ENCODE data around the gene C5orf15. TPM values are rescaled to one million over a fixed set of nuclear protein-coding genes. Genes with fewer than 3 reads are reported as not detected.

Gene C5orf15
- 10 to 100 TPM; 30.0 to 30.6 (median 30.3) TPM for polyA plus RNA-seq

DNA sequence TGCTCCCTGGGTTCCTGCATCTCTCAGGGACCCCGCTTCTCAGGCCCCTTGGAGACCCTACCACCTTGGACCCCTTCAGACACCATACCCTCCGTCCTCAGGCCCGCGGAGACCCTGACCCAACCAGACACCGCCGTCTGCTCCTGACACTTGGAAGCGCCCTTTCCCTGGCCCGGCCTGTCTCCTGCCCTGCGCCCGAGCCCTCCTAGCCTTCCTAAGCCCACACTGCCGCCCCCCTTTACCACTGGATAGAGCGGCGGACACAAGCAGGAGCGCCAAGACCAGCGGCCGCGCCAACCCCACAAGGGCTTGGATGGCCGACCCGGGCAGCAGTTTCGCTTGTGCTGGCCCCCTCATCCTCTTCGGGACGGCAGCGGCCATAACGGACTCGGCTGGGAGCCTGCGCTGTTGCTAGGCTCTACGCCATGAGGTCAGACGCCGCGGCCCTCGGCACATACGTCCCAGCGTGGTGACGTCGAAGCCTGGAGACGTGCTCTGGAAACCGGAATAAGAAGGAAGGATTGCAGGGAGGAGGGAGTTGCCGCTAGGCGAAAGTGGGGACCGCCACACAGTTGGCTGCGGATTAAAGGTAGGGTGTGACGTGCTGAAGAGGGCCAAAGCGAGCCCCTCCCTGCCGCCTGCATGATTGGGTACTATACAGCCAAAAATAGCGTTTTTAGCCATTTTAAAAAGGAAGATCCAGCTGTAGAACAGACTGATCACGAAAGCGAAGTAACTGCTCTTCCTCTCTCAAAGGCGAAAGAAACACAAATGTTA is at the start of gene C5orf15:
C5orf15 (minus strand) TSS at position 422 of the 777 bp plus-strand sequence; CDS start at position 381, 41 bp downstream.
- H3K9me3 Mint-ChIP-seq: no peaks in the 10 kb centered on the region
- peaks cover 0 to 10% (median 8%) of the 10 kb centered on the region in 3 donors for H3K27me3 Mint-ChIP-seq (ENCODE audit: low read depth in 3 of 3)
- DNase-seq: peak; percentile 88 to 89 (median 89)
- peak within 1 kb of the TSS; percentile 96 to 99 (median 98) for H3K27ac Mint-ChIP-seq
- H3K36me3 Mint-ChIP-seq: peaks cover 0 to 3% (median 0%) of the 10 kb centered on the region in 3 donors
- H3K4me3 Mint-ChIP-seq: peak within 1 kb of the TSS; percentile 95 to 100 (median 98)
- peaks cover 27 to 51% of the 10 kb centered on the region in 2 donors for H3K4me1 Mint-ChIP-seq

DNA sequence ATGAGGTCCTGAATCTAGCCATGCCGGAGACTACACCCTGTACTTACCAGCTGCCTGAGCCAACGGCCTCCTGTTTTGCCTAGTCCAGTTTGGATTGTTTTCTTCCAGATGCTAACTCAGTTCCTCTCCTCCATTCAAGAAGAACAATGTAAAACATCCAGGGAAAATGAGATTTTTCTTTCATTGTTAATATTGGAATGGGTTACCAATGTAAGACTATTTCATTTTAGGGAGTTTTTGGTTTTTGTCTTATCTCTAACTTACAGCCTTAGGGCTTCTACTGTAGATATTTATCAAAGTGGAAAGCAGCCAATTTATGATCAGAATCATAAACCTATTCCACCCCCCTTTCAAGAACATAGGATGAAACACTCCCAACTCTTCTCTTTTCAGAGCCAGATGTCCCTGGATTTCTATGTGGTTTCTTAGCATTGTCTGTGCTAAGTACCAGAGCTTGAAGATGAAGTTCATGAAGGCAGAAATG is 39.9 kb upstream of the C5orf15 start:
- Mint-ChIP-seq H3K27ac (no peak overlapping the region), H3K4me1 (peaks cover 14 to 17% of the 10 kb centered on the region in 2 donors), H3K9me3 (no peaks in the 10 kb centered on the region), H3K27me3 (ENCODE audit: low read depth in 3 of 3) (peaks cover 5 to 15% (median 12%) of the 10 kb centered on the region in 3 donors), H3K36me3 (no peaks in the 10 kb centered on the region), H3K4me3 (no peak overlapping the region)
- no peak for DNase-seq

- Mint-ChIP-seq H3K36me3 (no peaks in the 10 kb centered on the region), H3K9me3 (no peaks in the 10 kb centered on the region), H3K27ac (peak overlapping the region in 2 of 6 donors; percentile 11 to 26), H3K4me1 (peaks cover 19 to 22% of the 10 kb centered on the region in 2 donors), H3K27me3 (ENCODE audit: low read depth in 3 of 3) (peaks cover 5 to 15% (median 7%) of the 10 kb centered on the region in 3 donors), H3K4me3 (no peak overlapping the region)
- DNase-seq: no peak
Observed at GRCh38 chr5:134007581-134008265, 39.3 kb upstream of the C5orf15 start.

GRCh38 chr5:134006115-134006514 is 37.7 kb upstream of the C5orf15 start:
- DNase-seq: no peak
- Mint-ChIP-seq H3K36me3 (no peaks in the 10 kb centered on the region), H3K9me3 (no peaks in the 10 kb centered on the region), H3K27ac (peak overlapping the region in 5 of 6 donors; percentile 96 to 98 (median 97)), H3K27me3 (ENCODE audit: low read depth in 3 of 3) (peaks cover 5 to 13% (median 7%) of the 10 kb centered on the region in 3 donors), H3K4me1 (peaks cover 29 to 38% of the 10 kb centered on the region in 2 donors), H3K4me3 (peak overlapping the region; percentile 86 to 92 (median 90))

DNA sequence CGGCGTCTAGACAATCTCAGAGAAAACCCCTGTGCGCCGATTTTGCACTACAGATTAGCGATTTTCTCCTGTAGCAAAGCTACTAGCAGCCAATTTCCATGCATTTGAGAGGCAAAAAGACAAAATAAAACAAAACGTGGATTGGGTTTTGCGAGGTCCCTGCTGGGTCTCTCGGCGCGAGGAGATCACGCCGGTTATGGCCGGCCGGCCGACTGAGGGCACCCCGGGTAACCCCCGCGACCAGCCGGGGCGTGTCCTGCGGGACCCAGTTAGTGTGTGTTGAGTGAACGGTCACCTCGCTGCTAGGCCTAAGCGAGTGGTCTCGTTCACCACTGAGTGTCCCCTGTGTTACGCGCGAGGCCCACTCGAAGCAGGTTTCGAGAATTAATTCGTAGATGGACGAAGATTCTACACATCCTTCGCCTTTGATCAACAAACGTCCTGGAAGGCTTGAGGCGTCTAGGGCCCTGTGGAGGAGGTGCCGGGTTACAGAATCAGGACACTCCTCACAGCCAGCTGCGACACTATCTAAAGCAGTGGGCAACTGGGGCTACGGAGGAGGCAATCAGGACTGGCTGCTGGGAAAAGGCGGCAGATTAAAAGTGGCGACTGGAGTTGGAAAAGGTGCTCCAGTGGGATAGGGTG is 37.1 kb upstream of the C5orf15 start:
- Mint-ChIP-seq H3K27me3 (ENCODE audit: low read depth in 3 of 3) (peaks cover 5 to 13% (median 7%) of the 10 kb centered on the region in 3 donors), H3K4me1 (peaks cover 32 to 42% of the 10 kb centered on the region in 2 donors), H3K36me3 (no peaks in the 10 kb centered on the region), H3K27ac (peak overlapping the region; percentile 89 to 98 (median 97)), H3K9me3 (no peaks in the 10 kb centered on the region), H3K4me3 (peak overlapping the region; percentile 86 to 92 (median 90))
- no peak for DNase-seq

DNA sequence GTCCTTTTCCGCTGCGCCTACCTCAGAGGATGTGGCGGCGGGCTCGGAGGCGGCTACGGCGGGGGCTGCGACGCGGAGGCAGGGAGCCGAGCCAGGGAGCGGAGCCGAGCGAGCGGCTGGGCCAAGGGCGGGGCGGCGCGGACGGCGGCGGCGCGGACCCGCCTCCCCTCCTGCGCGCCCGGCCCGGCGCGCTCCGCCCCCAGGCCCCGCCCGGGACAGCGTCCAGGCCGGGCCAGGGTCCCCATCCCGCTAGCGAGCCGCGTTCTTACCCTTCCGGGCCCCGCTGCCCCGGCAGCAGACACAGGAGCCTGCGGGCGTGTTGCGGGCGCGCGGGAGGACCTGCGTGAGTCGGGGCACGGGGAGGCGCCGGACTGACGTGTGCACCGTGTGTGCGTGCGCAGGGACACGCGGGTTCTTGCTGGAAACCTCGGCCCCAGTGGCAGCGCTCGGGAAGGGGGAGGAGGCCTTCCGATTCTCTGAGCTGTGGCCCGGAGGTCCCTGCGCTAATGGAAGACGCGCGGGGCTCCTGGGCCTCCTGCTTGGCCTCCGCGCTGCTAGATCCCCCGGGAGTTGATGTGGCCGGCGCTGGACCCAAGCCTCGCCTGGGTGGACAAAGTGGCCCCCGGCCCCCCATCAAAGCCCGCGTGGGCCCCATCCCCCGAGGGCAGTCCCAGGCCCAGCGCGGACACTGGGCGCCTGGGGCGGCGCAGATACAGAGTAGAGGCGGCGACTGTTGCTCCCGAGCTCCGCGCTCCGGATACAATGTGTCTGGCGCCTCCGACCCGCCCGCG is 36.4 kb upstream of the C5orf15 start, which contains the start of gene VDAC1:
VDAC1 (minus strand) TSS at position 350 of the 791 bp plus-strand sequence. CDS start 11,963 bp downstream, outside the sequence.
- H3K27ac Mint-ChIP-seq: peak within 1 kb of the TSS; percentile 96 to 99 (median 98)
- H3K36me3 Mint-ChIP-seq: no peaks in the 10 kb centered on the region
- H3K4me3 Mint-ChIP-seq: peak within 1 kb of the TSS; percentile 91 to 95 (median 94)
- DNase-seq: peak; percentile 88 to 89 (median 89)
- no peaks in the 10 kb centered on the region for H3K9me3 Mint-ChIP-seq
- H3K27me3 Mint-ChIP-seq (ENCODE audit: low read depth in 3 of 3): peaks cover 5 to 13% (median 5%) of the 10 kb centered on the region in 3 donors
- peaks cover 36 to 49% of the 10 kb centered on the region in 2 donors for H3K4me1 Mint-ChIP-seq

GRCh38 chr5:134003817-134004625 is 35.6 kb upstream of the C5orf15 start:
- no peak for DNase-seq
- peaks cover 40 to 57% of the 10 kb centered on the region in 2 donors for H3K4me1 Mint-ChIP-seq
- H3K36me3 Mint-ChIP-seq: no peaks in the 10 kb centered on the region
- H3K27me3 Mint-ChIP-seq (ENCODE audit: low read depth in 3 of 3): peaks cover 5 to 13% (median 5%) of the 10 kb centered on the region in 3 donors
- no peaks in the 10 kb centered on the region for H3K9me3 Mint-ChIP-seq
- H3K4me3 Mint-ChIP-seq: peak overlapping the region; percentile 91 to 95 (median 94)
- H3K27ac Mint-ChIP-seq: peak overlapping the region; percentile 96 to 99 (median 98)

GRCh38 chr5:134003064-134003816 is 34.8 kb upstream of the C5orf15 start:
- Mint-ChIP-seq H3K36me3 (no peaks in the 10 kb centered on the region), H3K4me3 (peak overlapping the region; percentile 91 to 95 (median 94)), H3K27me3 (ENCODE audit: low read depth in 3 of 3) (peaks cover 5 to 13% (median 5%) of the 10 kb centered on the region in 3 donors), H3K27ac (peak overlapping the region; percentile 96 to 99 (median 98)), H3K4me1 (peaks cover 43 to 60% of the 10 kb centered on the region in 2 donors), H3K9me3 (no peaks in the 10 kb centered on the region)
- DNase-seq: no peak

- Mint-ChIP-seq H3K36me3 (no peaks in the 10 kb centered on the region), H3K27me3 (ENCODE audit: low read depth in 3 of 3) (peaks cover 5 to 13% (median 5%) of the 10 kb centered on the region in 3 donors), H3K27ac (peak overlapping the region; percentile 50 to 99 (median 69)), H3K4me1 (peaks cover 46 to 65% of the 10 kb centered on the region in 2 donors), H3K4me3 (peak overlapping the region in 4 of 5 donors; percentile 39 to 95 (median 54)), H3K9me3 (no peaks in the 10 kb centered on the region)
- no peak for DNase-seq
Observed at GRCh38 chr5:134001938-134002731, 33.7 kb upstream of the C5orf15 start.

DNA sequence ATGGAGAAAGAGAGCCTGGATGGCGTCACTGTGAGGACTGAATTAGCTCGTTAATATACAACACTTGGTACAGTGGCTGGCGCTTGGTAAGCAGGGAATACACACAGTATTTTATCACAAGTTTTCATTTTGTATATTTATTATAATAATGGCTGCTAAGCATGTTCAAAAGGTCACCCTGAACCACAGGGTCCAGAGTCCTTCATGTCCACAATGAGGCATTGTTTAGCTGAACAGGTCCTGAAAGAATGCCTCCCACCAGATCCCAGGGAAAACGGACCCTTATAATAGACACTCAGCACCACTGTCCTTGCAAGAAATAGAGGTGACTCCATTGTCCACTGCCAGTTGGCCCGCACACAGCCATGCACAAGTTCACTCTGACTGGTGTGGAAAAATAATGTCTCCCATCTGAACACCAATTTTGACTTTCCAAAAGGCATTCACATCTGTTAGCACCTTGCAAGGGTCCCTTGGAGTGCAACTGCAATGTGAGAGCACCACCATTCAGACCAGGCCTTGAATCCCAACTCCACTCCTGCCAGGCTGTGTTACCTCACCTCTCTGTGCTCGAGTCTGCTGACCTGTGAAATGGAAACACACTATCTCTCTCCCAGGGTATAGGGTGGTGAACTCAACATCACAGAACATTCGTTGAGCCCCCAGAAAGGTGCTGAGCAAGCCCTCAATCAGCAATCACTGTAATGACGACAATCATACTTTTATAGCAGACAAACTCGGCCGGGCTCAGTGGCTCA is 32.5 kb upstream of the C5orf15 start:
- H3K4me1 Mint-ChIP-seq: peaks cover 51 to 73% of the 10 kb centered on the region in 2 donors
- H3K9me3 Mint-ChIP-seq: no peaks in the 10 kb centered on the region
- H3K4me3 Mint-ChIP-seq: no peak overlapping the region
- no peaks in the 10 kb centered on the region for H3K36me3 Mint-ChIP-seq
- no peak for DNase-seq
- H3K27me3 Mint-ChIP-seq (ENCODE audit: low read depth in 3 of 3): peaks cover 5 to 13% (median 5%) of the 10 kb centered on the region in 3 donors
- peak overlapping the region in 3 of 6 donors; percentile 6 to 53 (median 16) for H3K27ac Mint-ChIP-seq

Data from immature natural killer cell (primary cell).